MM.1S (cell line): ENCODE data around the gene TRIM7.
"Not testable (repeated sequence)": the region's sequence is repeated elsewhere in the genome, so short reads cannot be mapped to it uniquely, and the experiment has no call there.

Experiments used
- CTCF ChIP-seq: fragments of 300-600 bp; sonication (generic); IDR thresholded peaks from 2 replicates; pipeline ENCODE4 v1.5.1; 2016; ENCODE audit warnings: antibody characterized with exemption, low read length, mixed read lengths
- EZH2 ChIP-seq: fragments of 300-600 bp; sonication (generic); optimal IDR thresholded peaks from 2 replicates; pipeline ENCODE3; 2017; ENCODE audit warnings: low read depth, mild to moderate bottlenecking, antibody characterized with exemption, low read length, mixed read lengths
- EZH2phosphoT487 ChIP-seq: fragments of 300-600 bp; sonication (generic); IDR thresholded peaks from 2 replicates; pipeline ENCODE4 v1.6.1; 2018; ENCODE audit warnings: antibody characterized with exemption, low read length

GRCh38 chr5:181210148-181210547 lies 5.2 kb upstream of the TRIM7 start:
- not testable (repeated sequence) for TF ChIP-seq CTCF, EZH2, EZH2phosphoT487
